Activated CD4-positive, alpha-beta T cell treated with anti-CD3 and anti-CD28 coated beads, Interleukin-2, amount 10 ng/mL, durations not matched to agents 7 days and 5 days (primary cell): ENCODE data around the gene NAPB. TPM values are rescaled to one million over a fixed set of nuclear protein-coding genes. Genes with fewer than 3 reads are reported as not detected.

ENCODE experiments used
- CTCF ChIA-PET: fragments of 350-600 bp; sonication (Branson Sonifier 250); formaldehyde crosslinking; loops from one replicate; lab custom pipeline; 2021; ENCODE audit warnings: antibody characterized with exemption; lab: Charles Lee
- POLR2A ChIA-PET: fragments of 350-600 bp; sonication (Branson Sonifier 250); formaldehyde crosslinking; loops from one replicate; lab custom pipeline; 2021; ENCODE audit warnings: antibody characterized with exemption; lab: Charles Lee
- DNase-seq: peaks from one replicate; pipeline ENCODE4 v3.0.0-alpha.2; 2020
- H3K27ac Mint-ChIP-seq: one replicate; pipeline ENCODE4 v1.8.0; 2021; ENCODE audit warnings: mild to moderate bottlenecking, moderate library complexity, mixed read lengths
- H3K27me3 Mint-ChIP-seq: one replicate; pipeline ENCODE4 v1.8.0; 2021; ENCODE audit warnings: mixed read lengths
- H3K36me3 Mint-ChIP-seq: one replicate; pipeline ENCODE4 v1.8.0; 2021; ENCODE audit warnings: low read depth, mixed read lengths
- H3K4me1 Mint-ChIP-seq: one replicate; pipeline ENCODE4 v1.8.0; 2021; ENCODE audit warnings: mixed read lengths
- H3K4me3 Mint-ChIP-seq: one replicate; pipeline ENCODE4 v1.8.0; 2021; ENCODE audit warnings: mild to moderate bottlenecking, moderate library complexity, mixed read lengths
- H3K9me3 Mint-ChIP-seq: one replicate; pipeline ENCODE4 v1.8.0; 2021; ENCODE audit warnings: mixed read lengths
- total RNA-seq, 2 experiments: library from RNA; stranded (reverse); gene quantifications; one replicate each; pipeline ENCODE4 v1.2.3, GENCODE V29; 2021

Gene NAPB
- total RNA-seq, 2 experiments from 2014 or later: 14.9 to 15.4 TPM

DNA sequence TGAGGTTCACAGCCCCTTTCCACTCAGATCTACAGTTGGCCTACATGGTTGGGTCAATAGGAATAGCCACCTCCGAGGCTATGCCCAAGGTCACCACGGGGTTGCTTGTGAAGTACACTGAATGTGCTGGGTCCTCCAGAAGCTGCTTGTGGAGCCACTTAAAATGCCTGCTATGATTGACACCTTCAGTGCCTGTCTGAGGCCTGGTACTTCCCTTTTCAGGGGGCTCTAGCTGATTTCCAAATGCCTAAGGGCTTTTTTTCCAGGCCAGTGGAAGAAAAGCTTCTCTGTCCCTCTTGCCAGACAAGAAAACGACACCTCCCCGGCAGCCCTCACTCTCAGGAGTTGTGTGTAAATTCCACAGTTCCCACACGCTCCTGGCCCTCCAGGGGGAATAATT lies 77.0 kb downstream of the NAPB start:
- no peak for DNase-seq
- CTCF ChIA-PET: no interaction called here
- H3K4me1 Mint-ChIP-seq: peaks cover 10% of the 10 kb centered on the region
- POLR2A ChIA-PET: no interaction called here
- no peak overlapping the region for H3K27ac Mint-ChIP-seq
- H3K4me3 Mint-ChIP-seq: no peak overlapping the region
- no peaks in the 10 kb centered on the region for H3K9me3 Mint-ChIP-seq
- H3K27me3 Mint-ChIP-seq: no peaks in the 10 kb centered on the region
- no peaks in the 10 kb centered on the region for H3K36me3 Mint-ChIP-seq

DNA sequence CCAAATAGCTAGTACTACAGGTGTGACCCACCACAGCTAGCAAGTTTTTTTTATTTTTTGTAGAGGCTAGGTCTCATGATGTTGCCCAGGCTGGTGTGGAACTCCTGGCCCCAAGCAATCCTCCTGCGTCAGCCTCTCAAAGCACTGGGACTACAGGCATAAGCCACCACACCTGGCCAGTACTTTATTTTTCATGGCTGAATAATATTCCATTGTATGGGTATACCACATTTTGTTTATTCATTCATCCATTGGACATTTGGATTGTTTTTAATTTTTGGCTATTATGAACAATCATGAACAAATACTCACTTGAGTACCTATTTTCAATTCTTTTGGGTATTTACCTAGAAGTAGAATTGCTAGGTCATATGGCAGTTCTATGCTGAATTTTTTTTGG lies 77.7 kb downstream of the NAPB start:
- POLR2A ChIA-PET: no interaction called here
- no peaks in the 10 kb centered on the region for H3K9me3 Mint-ChIP-seq
- CTCF ChIA-PET: no interaction called here
- no peaks in the 10 kb centered on the region for H3K27me3 Mint-ChIP-seq
- H3K27ac Mint-ChIP-seq: no peak overlapping the region
- H3K4me3 Mint-ChIP-seq: no peak overlapping the region
- H3K4me1 Mint-ChIP-seq: peaks cover 4% of the 10 kb centered on the region
- H3K36me3 Mint-ChIP-seq: no peaks in the 10 kb centered on the region
- no peak for DNase-seq

DNA sequence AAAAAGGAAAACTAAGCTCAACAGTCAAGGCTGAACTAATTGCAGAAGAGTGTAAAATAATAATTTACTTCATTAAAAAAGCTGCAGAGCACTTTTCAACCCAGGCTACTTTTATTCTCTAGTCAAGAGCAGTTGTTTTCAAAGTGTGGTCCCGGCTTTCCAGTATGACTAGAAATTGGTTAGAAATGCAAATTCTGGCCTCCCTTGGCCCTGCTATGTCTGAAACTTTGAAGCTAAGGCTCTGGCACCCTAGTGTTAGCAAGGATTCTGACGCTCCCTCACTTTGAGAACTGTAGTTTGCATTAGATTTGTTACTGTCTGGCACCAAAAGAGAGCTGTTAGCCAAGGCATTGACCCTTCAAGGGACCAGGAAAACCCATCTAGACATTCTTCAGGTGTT lies 80.2 kb downstream of the NAPB start:
- Mint-ChIP-seq H3K27me3 (no peaks in the 10 kb centered on the region), H3K4me1 (peaks cover 8% of the 10 kb centered on the region), H3K9me3 (no peaks in the 10 kb centered on the region), H3K27ac (no peak overlapping the region), H3K36me3 (no peaks in the 10 kb centered on the region), H3K4me3 (no peak overlapping the region)
- DNase-seq: no peak
- ChIA-PET POLR2A (no interaction called here), CTCF (interaction anchor here (0.6 to 1.2 kb wide), 5 partner anchors 9 to 233 kb away, joined by 3 to 4 read pairs (median 4); no protein-coding TSS in a partner anchor)

DNA sequence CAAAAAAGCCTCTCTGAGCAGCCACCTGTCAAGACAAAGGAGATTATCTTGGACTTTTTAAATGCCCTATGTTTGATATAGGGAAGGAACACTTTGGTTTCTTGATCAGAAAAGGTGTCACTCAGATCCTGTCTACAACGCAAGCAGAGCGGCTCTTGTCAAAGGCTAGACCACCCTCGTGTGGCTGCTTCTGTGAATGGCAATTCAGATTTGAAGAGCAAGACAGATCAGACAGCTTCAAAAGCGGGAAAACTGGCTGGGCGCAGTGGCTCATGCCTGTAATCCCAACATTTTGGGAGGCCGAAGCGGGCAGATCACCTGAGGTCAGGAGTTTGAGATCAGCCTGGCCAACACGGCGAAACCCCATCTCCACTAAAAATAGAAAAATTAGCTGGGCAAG lies 80.8 kb downstream of the NAPB start:
- CTCF ChIA-PET: interaction anchor here (0.9 to 1.2 kb wide), 5 partner anchors 9 to 232 kb away, joined by 3 to 4 read pairs (median 4); partner anchors contain the start of gene NXT1
- Mint-ChIP-seq H3K4me1 (peaks cover 8% of the 10 kb centered on the region), H3K4me3 (no peak overlapping the region), H3K36me3 (no peaks in the 10 kb centered on the region), H3K27me3 (no peaks in the 10 kb centered on the region), H3K27ac (no peak overlapping the region), H3K9me3 (no peaks in the 10 kb centered on the region)
- DNase-seq: peak; percentile 42
- POLR2A ChIA-PET: interaction anchor here (1.1 kb wide), 1 partner anchor 649 kb away, joined by 3 read pairs; no protein-coding TSS in a partner anchor

DNA sequence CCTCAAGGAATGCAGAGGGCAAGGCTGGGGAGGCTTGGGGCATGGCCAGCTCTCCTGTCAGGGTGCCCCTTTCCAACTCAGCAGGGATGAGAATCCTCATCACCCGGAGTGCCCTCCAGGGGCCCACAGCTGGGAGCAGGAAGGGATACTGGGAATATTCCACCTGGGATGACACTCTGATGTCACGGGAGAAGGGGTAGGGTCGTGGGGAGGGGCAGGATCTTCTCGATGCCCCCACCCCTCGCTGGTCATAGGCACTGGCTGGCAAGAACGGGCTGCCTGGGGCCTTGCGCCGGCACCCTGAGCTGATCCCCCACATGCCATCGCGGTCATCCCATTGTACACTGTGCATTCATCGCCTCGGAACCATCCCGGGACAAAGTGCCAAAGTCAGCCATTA lies 81.3 kb downstream of the NAPB start:
- H3K27ac Mint-ChIP-seq: no peak overlapping the region

DNA sequence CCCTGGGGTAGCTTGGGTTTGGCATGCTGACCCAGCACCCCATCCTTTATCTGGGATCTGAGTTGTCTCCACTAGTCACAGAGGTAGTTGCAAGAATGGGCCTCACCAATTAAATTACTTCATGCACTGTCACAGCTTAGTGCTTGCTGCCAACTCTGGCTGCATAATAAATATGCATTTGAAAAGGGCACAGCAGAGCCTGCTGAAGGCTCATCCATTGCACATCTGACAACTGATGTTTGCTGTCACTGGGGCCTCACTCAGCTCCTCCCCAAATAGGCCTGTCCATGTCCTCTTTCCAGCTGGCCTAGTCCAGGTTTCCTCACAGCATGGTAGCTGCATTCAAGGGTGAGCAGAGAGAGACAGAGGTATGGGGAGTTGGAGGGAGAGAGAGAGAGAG lies 84.0 kb downstream of the NAPB start:
- ChIA-PET CTCF (interaction anchor here (0.6 to 2.2 kb wide), 2 partner anchors 13 to 83 kb away, joined by 5 to 6 read pairs; partner anchors contain the start of gene NXT1), POLR2A (no interaction called here)
- Mint-ChIP-seq H3K9me3 (no peaks in the 10 kb centered on the region), H3K27me3 (no peaks in the 10 kb centered on the region), H3K36me3 (no peaks in the 10 kb centered on the region), H3K27ac (no peak overlapping the region), H3K4me1 (peaks cover 11% of the 10 kb centered on the region), H3K4me3 (no peak overlapping the region)
- no peak for DNase-seq

More for the DNA sequence above, 81.3 kb downstream of the NAPB start:
- ChIA-PET CTCF (interaction anchor here (0.9 to 1.1 kb wide), 4 partner anchors 10 to 648 kb away, joined by 3 to 4 read pairs (median 4); partner anchors contain the start of gene NXT1), POLR2A (interaction anchor here (1.1 kb wide), 1 partner anchor 648 kb away, joined by 3 read pairs; no protein-coding TSS in a partner anchor)
- no peaks in the 10 kb centered on the region for H3K36me3 Mint-ChIP-seq
- peaks cover 8% of the 10 kb centered on the region for H3K4me1 Mint-ChIP-seq
- no peak overlapping the region for H3K4me3 Mint-ChIP-seq
- H3K9me3 Mint-ChIP-seq: no peaks in the 10 kb centered on the region
- no peak for DNase-seq
- H3K27me3 Mint-ChIP-seq: no peaks in the 10 kb centered on the region

DNA sequence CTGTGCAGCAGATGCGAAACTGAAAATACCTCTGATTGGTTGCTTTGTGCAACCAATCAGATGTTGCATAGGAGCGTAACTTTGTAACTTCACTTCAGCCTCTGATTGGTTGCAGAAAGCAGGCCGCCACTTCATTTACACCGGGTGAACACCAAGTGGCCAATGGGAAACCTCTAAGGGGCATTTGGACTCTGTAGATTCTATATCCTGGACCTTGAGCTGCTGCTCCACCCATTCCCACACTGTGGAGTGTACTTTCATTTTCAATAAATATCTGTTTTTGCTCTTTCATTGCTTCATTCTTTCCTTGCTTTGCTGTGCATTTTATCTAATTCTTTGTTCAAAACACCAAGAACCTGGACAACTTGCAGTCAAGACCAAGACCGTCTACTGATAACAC lies 84.8 kb downstream of the NAPB start:
- ChIA-PET CTCF (no interaction called here), POLR2A (no interaction called here)
- H3K4me3 Mint-ChIP-seq: no peak overlapping the region
- H3K36me3 Mint-ChIP-seq: no peaks in the 10 kb centered on the region
- H3K27me3 Mint-ChIP-seq: no peaks in the 10 kb centered on the region
- DNase-seq: no peak
- H3K27ac Mint-ChIP-seq: peak overlapping the region; percentile 80
- no peaks in the 10 kb centered on the region for H3K9me3 Mint-ChIP-seq
- H3K4me1 Mint-ChIP-seq: peaks cover 11% of the 10 kb centered on the region

DNA sequence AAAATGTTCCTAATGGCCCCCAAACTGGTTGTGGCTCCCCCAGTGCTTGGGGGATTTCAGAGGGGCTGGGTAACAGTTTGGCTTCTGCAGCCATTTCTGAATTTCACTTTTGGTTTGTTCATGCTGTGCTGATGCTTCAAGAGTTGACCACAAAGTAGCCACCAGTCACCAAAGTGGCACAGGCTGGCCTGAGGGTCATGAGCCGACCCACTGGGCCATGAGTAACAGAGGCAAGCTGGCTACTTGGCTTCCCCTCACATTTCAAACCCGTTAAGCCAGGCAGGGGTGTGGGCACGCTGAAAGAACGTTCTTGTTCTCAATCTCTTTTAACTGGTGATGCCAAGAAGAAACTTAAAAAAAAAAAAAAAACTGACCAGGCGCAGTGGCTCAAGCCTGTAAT lies 85.8 kb downstream of the NAPB start:
- ChIA-PET CTCF (no interaction called here), POLR2A (no interaction called here)
- Mint-ChIP-seq H3K27me3 (no peaks in the 10 kb centered on the region), H3K4me1 (peaks cover 11% of the 10 kb centered on the region), H3K9me3 (no peaks in the 10 kb centered on the region), H3K36me3 (no peaks in the 10 kb centered on the region), H3K4me3 (no peak overlapping the region), H3K27ac (no peak overlapping the region)
- DNase-seq: no peak

DNA sequence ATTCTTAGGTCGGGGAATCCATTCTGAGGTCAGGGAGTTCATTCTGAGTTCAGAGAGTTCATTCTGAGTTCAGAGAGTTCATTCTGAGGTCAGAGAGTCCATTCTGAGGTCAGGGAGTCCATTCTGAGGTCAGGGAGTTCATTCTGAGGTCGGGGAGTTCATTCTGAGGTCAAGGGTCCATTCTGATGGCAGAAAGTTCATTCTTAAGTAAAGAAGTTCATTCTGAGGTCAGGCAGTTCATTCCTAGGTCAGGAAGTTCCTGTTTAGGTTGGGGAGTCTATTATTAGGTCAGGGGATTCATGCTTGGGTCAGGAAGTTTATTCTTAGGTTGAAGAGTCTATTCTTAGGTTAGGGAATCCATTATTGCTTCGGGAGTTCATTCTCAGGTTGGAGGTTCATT lies 87.2 kb downstream of the NAPB start:
- Mint-ChIP-seq H3K4me1 (peaks cover 11% of the 10 kb centered on the region), H3K27ac (no peak overlapping the region), H3K4me3 (no peak overlapping the region), H3K27me3 (no peaks in the 10 kb centered on the region), H3K9me3 (no peaks in the 10 kb centered on the region), H3K36me3 (no peaks in the 10 kb centered on the region)
- ChIA-PET CTCF (no interaction called here), POLR2A (no interaction called here)
- no peak for DNase-seq

DNA sequence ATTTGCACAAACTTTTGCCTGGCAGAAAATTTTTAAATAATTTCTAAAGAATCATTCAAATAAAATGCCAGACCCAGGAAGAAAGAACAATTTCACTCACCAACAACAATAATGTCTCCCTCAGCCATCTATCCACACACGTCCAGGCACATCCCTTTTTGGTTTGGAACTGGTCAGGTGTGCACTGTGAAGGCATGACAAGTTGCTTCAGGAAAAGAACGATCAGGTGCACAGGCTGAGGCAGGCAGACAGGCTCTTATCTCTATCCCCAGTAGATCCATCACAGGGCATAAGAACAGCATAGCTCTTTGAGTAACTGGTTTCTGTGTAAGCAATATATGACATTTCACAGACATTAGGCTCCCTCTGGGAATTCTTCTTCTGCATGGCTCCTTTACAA lies 88.8 kb downstream of the NAPB start:
- Mint-ChIP-seq H3K27ac (no peak overlapping the region), H3K36me3 (no peaks in the 10 kb centered on the region), H3K4me3 (no peak overlapping the region), H3K4me1 (peaks cover 11% of the 10 kb centered on the region), H3K27me3 (no peaks in the 10 kb centered on the region), H3K9me3 (no peaks in the 10 kb centered on the region)
- no peak for DNase-seq
- ChIA-PET POLR2A (no interaction called here), CTCF (interaction anchor here (1.1 to 1.3 kb wide), 2 partner anchors 8 to 18 kb away, joined by 3 read pairs; partner anchors contain the start of gene NXT1)

DNA sequence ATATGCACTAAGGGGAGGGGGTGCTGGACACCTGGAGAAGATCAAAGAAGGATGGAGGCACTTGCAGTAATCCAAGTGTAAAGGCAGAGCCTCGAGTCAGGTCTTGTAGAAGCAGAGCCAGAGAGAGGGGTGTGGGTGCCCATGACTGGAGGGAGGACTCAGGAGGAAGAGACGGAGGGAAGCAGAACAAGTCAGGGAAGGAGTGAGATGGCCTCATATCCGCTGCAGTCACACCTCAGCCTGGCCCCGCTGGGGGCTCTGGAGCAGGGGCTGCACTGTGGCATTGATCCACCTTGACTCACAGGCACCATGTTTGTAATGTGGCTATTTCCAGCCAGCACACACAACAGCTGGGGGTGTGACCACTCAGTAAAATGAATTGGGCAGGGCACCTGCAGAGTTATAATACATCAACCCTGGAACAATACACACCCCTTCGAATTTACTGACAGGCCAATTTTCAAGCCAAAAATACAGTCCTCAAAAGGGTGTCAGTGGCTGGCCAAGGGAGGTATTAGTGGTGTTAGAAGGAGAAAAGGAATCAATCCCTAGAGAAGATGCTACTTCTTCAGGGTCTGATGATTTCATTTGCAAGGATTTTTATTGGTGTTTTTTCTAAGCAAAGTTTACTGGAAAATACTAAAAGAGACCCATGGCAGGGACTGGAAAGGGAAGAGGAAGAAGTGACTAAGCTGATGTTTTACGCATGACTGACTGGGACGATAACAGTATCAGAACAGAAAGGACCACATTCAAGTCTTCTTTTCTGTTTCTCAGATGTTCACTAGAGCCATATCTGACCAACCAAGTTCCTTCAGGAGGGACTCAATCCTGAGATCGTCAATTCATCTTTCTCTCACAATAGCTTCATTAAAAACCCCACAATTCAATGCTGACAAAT lies 89.6 kb downstream of the NAPB start:
- no peak overlapping the region for H3K27ac Mint-ChIP-seq
- no peaks in the 10 kb centered on the region for H3K36me3 Mint-ChIP-seq
- no peak overlapping the region for H3K4me3 Mint-ChIP-seq
- no peaks in the 10 kb centered on the region for H3K9me3 Mint-ChIP-seq
- peaks cover 9% of the 10 kb centered on the region for H3K4me1 Mint-ChIP-seq
- DNase-seq: no peak
- CTCF ChIA-PET: interaction anchor here (1.1 to 1.3 kb wide), 2 partner anchors 9 to 19 kb away, joined by 3 read pairs; partner anchors contain the start of gene NXT1
- no peaks in the 10 kb centered on the region for H3K27me3 Mint-ChIP-seq
- POLR2A ChIA-PET: no interaction called here

DNA sequence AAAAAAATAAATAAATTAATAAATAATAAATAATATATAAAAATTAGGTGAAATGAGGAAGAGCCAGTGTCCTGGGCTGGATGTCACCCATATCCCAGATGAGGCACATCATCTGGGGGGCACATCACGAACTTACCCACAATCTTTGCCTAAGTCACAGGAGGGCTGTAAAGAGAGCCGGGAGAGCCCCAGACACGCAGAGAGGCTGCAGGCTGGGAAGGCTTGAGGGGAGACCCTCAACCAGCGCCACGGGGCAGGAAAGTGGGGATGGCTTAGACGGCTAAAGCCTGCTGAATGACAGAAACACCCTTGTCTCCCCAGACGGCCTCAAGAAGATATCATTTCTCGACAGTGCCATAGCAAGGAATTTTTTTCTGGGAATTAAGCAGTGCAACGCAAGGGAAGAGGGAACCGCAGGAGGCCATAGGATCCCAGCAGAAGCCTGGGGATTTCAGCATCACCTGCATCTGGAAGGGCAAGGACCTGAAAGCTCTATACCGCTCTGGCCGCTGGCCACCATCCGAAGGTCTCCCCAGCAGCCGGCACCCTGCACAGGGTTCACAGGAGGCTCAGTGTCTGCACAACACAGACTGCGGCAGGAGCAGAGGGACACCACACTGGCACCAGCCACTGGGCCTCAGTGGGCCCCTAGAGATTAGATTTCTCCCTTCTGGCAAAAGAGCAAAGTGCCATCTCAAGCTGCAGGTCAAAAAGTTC lies 93.5 kb downstream of the NAPB start:
- no peaks in the 10 kb centered on the region for H3K36me3 Mint-ChIP-seq
- ChIA-PET CTCF (no interaction called here), POLR2A (no interaction called here)
- H3K4me1 Mint-ChIP-seq: no peaks in the 10 kb centered on the region
- no peaks in the 10 kb centered on the region for H3K27me3 Mint-ChIP-seq
- no peak for DNase-seq
- no peaks in the 10 kb centered on the region for H3K9me3 Mint-ChIP-seq
- no peak overlapping the region for H3K27ac Mint-ChIP-seq
- no peak overlapping the region for H3K4me3 Mint-ChIP-seq

DNA sequence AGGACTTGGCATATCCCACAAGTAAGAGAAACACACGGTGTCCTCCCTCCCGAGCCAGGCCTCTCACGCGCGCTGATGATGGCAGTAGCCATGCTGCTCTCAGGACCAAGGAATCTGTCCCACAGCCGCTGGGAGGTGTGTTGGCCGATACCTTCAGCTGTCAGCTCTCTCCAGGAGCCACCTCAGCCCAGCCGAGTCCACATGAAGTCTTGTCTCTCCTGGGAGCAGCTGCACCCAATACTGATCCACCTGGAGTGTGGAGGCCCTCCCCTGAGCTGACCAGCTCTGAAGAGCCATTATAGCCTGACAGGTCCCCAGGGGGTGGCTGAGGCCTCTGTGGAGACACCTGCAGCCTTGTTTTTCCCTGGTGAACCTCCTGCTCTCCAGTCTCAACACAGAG lies 94.5 kb downstream of the NAPB start:
- Mint-ChIP-seq H3K9me3 (no peaks in the 10 kb centered on the region), H3K27ac (no peak overlapping the region), H3K4me1 (no peaks in the 10 kb centered on the region), H3K36me3 (no peaks in the 10 kb centered on the region), H3K4me3 (no peak overlapping the region), H3K27me3 (no peaks in the 10 kb centered on the region)
- POLR2A ChIA-PET: no interaction called here
- CTCF ChIA-PET: no interaction called here
- DNase-seq: no peak
